ENCODE data around the gene CARD11. TPM values are rescaled to one million over a fixed set of nuclear protein-coding genes. Genes with fewer than 3 reads are reported as not detected.
A peak's percentile ranks its signal among the peaks of the same experiment; 100 is the strongest.

Gene CARD11
- total RNA-seq, 2 donors from 2014 or later, result 3.7 to 4.4 TPM

- Histone ChIP-seq H3K4me3 (no peak overlapping the region), H3K4me1 (ENCODE audit: control insufficient read depth in 1 of 2, low read depth in 2 of 2) (peaks cover 10 to 19% of the 10 kb centered on the region in 2 donors), H3K27me3 (replicated peaks; ENCODE audit: insufficient read depth) (no peaks in the 10 kb centered on the region), H3K27ac (no peak overlapping the region), H3K36me3 (no peaks in the 10 kb centered on the region), H3K9me3 (peaks cover 1% of the 10 kb centered on the region)
- DNase-seq (ENCODE audit: low spot score), result no peak
- ATAC-seq (ENCODE audit: insufficient number of reproducible peaks, low FRiP score, low read depth), result no peak
- no peak for TF ChIP-seq CTCF (IDR thresholded peaks at IDR 0.05)
These were observed 27.2 kb upstream of the CARD11 start for GRCh38 chr7:3070908-3071307.

- H3K9me3 ChIP-seq, result no peaks in the 10 kb centered on the region
- H3K36me3 ChIP-seq, result no peaks in the 10 kb centered on the region
- H3K4me1 ChIP-seq (ENCODE audit: control insufficient read depth in 1 of 2, low read depth in 2 of 2), result peaks cover 10 to 19% of the 10 kb centered on the region in 2 donors
- no peaks in the 10 kb centered on the region for H3K27me3 ChIP-seq (replicated peaks; ENCODE audit: insufficient read depth)
- ATAC-seq (ENCODE audit: insufficient number of reproducible peaks, low FRiP score, low read depth) (no peak), DNase-seq (ENCODE audit: low spot score) (no peak)
- H3K4me3 ChIP-seq, result no peak overlapping the region
- no peak for TF ChIP-seq CTCF (IDR thresholded peaks at IDR 0.05)
- H3K27ac ChIP-seq, result no peak overlapping the region
These were observed 26.2 kb upstream of the CARD11 start for GRCh38 chr7:3069771-3070449.

- no peak for DNase-seq (ENCODE audit: low spot score)
- Histone ChIP-seq H3K4me1 (ENCODE audit: control insufficient read depth in 1 of 2, low read depth in 2 of 2) (peaks cover 10 to 19% of the 10 kb centered on the region in 2 donors), H3K9me3 (no peaks in the 10 kb centered on the region), H3K36me3 (no peaks in the 10 kb centered on the region), H3K27ac (peak overlapping the region; percentile 17 to 50), H3K4me3 (no peak overlapping the region), H3K27me3 (replicated peaks; ENCODE audit: insufficient read depth) (no peaks in the 10 kb centered on the region)
- ATAC-seq (ENCODE audit: insufficient number of reproducible peaks, low FRiP score, low read depth), result peak; percentile 63
- TF ChIP-seq CTCF (IDR thresholded peaks at IDR 0.05), result no peak
These were observed 24.9 kb upstream of the CARD11 start for GRCh38 chr7:3068530-3068929.

GRCh38 chr7:3067606-3068380 is 24.1 kb upstream of the CARD11 start:
- DNase-seq (ENCODE audit: low spot score) (no peak), ATAC-seq (ENCODE audit: insufficient number of reproducible peaks, low FRiP score, low read depth) (no peak)
- TF ChIP-seq CTCF (IDR thresholded peaks at IDR 0.05), result no peak
- Histone ChIP-seq H3K36me3 (no peaks in the 10 kb centered on the region), H3K9me3 (no peaks in the 10 kb centered on the region), H3K27ac (peak overlapping the region; percentile 17 to 50), H3K27me3 (replicated peaks; ENCODE audit: insufficient read depth) (no peaks in the 10 kb centered on the region), H3K4me1 (ENCODE audit: control insufficient read depth in 1 of 2, low read depth in 2 of 2) (peaks cover 10 to 19% of the 10 kb centered on the region in 2 donors), H3K4me3 (no peak overlapping the region)

- H3K27ac ChIP-seq, result no peak overlapping the region
- no peaks in the 10 kb centered on the region for H3K27me3 ChIP-seq (replicated peaks; ENCODE audit: insufficient read depth)
- TF ChIP-seq CTCF (IDR thresholded peaks at IDR 0.05), result no peak
- no peak overlapping the region for H3K4me3 ChIP-seq
- ATAC-seq (ENCODE audit: insufficient number of reproducible peaks, low FRiP score, low read depth) (no peak), DNase-seq (ENCODE audit: low spot score) (no peak)
- no peaks in the 10 kb centered on the region for H3K9me3 ChIP-seq
- no peaks in the 10 kb centered on the region for H3K36me3 ChIP-seq
- H3K4me1 ChIP-seq (ENCODE audit: control insufficient read depth in 1 of 2, low read depth in 2 of 2), result peaks cover 10 to 19% of the 10 kb centered on the region in 2 donors
These were observed 23.5 kb upstream of the CARD11 start for GRCh38 chr7:3067193-3067592.
